ENCODE data around the gene ZFYVE26. TPM values are rescaled to one million over a fixed set of nuclear protein-coding genes. Genes with fewer than 3 reads are reported as not detected.

ZFYVE26 gene
- total RNA-seq, 2 experiments from 2014 or later, result 20.5 to 23.2 TPM

DNA sequence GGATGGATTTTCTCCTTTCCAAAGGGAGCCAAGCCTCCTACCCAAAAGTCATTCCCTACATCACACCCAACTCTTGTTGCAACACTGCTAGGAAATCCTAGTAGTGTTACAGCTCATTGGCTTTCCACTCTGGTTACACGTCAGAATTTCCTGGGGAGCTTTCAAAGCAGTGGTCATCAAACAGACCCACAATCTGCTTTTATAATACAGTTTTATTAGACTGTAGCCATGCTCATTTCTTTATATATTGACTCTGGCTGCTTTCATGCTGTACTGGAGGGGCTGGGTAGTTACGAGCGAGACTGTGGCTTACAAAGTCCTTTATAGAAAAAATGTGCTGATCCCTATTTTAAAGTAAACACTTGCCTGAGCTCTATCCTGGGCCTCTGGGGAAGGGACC is 34.3 kb downstream of the ZFYVE26 start:
- DNase-seq (no peak), ATAC-seq (ENCODE audit: poor library complexity) (no peak)
- Mint-ChIP-seq H3K9me3 (no peaks in the 10 kb centered on the region), H3K4me1 (ENCODE audit: low read depth) (no peaks in the 10 kb centered on the region), H3K4me3 (no peak overlapping the region), H3K36me3 (ENCODE audit: low read depth) (peaks cover 100% of the 10 kb centered on the region), H3K27me3 (no peaks in the 10 kb centered on the region), H3K27ac (no peak overlapping the region)
- Histone ChIP-seq H3K4me1 (ENCODE audit: insufficient read depth, low read length) (no peaks in the 10 kb centered on the region), H3K9me3 (ENCODE audit: control insufficient read depth in 1 of 2, insufficient read depth in 1 of 2, low read length in 2 of 2) (no peaks in the 10 kb centered on the region), H3K36me3 (ENCODE audit: insufficient read depth, low read length) (peaks cover 89% of the 10 kb centered on the region), H3K27me3 (ENCODE audit: control insufficient read depth in 1 of 2, insufficient read depth in 2 of 2, low read length in 2 of 2) (no peaks in the 10 kb centered on the region), H3K4me3 (ENCODE audit: low read length) (no peak overlapping the region), H3K27ac (ENCODE audit: low read depth in 1 of 2, low read length in 2 of 2) (no peak overlapping the region)
- intact Hi-C loops (cut with DNase I, micrococcal nuclease), result no loop called here
- TF ChIP-seq, protein P1, sequence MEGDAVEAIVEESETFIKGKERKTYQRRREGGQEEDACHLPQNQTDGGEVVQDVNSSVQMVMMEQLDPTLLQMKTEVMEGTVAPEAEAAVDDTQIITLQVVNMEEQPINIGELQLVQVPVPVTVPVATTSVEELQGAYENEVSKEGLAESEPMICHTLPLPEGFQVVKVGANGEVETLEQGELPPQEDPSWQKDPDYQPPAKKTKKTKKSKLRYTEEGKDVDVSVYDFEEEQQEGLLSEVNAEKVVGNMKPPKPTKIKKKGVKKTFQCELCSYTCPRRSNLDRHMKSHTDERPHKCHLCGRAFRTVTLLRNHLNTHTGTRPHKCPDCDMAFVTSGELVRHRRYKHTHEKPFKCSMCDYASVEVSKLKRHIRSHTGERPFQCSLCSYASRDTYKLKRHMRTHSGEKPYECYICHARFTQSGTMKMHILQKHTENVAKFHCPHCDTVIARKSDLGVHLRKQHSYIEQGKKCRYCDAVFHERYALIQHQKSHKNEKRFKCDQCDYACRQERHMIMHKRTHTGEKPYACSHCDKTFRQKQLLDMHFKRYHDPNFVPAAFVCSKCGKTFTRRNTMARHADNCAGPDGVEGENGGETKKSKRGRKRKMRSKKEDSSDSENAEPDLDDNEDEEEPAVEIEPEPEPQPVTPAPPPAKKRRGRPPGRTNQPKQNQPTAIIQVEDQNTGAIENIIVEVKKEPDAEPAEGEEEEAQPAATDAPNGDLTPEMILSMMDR (IDR thresholded peaks at IDR 0.05), result no peak
- POLR2A ChIA-PET, result no interaction called here
- CTCF ChIA-PET, result no interaction called here

DNA sequence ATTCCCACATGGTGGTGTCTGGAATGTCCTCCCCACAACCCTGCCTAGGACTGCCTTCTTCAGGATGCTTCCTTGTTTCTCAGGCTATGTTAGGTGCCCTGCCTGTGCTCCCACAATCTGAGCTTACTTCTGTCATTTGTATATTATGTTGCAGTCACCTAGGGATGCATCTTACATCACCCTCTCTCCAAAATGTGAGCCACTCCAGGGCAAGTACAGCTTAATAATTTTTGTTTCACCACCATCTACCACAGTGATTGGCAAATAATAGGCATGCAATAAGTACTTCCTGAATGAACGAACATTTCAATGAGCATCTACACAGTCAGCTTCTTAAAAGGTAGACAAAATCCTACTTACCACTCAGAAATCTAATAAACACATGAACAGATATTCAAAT is 37.6 kb downstream of the ZFYVE26 start:
- Histone ChIP-seq H3K27ac (ENCODE audit: low read depth in 1 of 2, low read length in 2 of 2) (no peak overlapping the region), H3K36me3 (ENCODE audit: insufficient read depth, low read length) (peaks cover 92% of the 10 kb centered on the region), H3K27me3 (ENCODE audit: control insufficient read depth in 1 of 2, insufficient read depth in 2 of 2, low read length in 2 of 2) (no peaks in the 10 kb centered on the region), H3K9me3 (ENCODE audit: control insufficient read depth in 1 of 2, insufficient read depth in 1 of 2, low read length in 2 of 2) (no peaks in the 10 kb centered on the region), H3K4me3 (ENCODE audit: low read length) (no peak overlapping the region), H3K4me1 (ENCODE audit: insufficient read depth, low read length) (no peaks in the 10 kb centered on the region)
- DNase-seq (no peak), ATAC-seq (ENCODE audit: poor library complexity) (no peak)
- POLR2A ChIA-PET, result interaction anchor here (0.6 kb wide), 1 partner anchor 389 kb away, joined by 3 read pairs; no protein-coding TSS in a partner anchor
- no peaks in the 10 kb centered on the region for H3K9me3 Mint-ChIP-seq
- TF ChIP-seq, protein P1 (IDR thresholded peaks at IDR 0.05), result no peak
- CTCF ChIA-PET, result interaction anchor here (0.6 kb wide), 1 partner anchor 36 kb away, joined by 3 read pairs; no protein-coding TSS in a partner anchor
- no peaks in the 10 kb centered on the region for H3K27me3 Mint-ChIP-seq
- intact Hi-C loops (cut with DNase I, micrococcal nuclease), result no loop called here
- no peak overlapping the region for H3K4me3 Mint-ChIP-seq
- H3K4me1 Mint-ChIP-seq (ENCODE audit: low read depth), result no peaks in the 10 kb centered on the region
- H3K36me3 Mint-ChIP-seq (ENCODE audit: low read depth), result peaks cover 100% of the 10 kb centered on the region
- H3K27ac Mint-ChIP-seq, result no peak overlapping the region

DNA sequence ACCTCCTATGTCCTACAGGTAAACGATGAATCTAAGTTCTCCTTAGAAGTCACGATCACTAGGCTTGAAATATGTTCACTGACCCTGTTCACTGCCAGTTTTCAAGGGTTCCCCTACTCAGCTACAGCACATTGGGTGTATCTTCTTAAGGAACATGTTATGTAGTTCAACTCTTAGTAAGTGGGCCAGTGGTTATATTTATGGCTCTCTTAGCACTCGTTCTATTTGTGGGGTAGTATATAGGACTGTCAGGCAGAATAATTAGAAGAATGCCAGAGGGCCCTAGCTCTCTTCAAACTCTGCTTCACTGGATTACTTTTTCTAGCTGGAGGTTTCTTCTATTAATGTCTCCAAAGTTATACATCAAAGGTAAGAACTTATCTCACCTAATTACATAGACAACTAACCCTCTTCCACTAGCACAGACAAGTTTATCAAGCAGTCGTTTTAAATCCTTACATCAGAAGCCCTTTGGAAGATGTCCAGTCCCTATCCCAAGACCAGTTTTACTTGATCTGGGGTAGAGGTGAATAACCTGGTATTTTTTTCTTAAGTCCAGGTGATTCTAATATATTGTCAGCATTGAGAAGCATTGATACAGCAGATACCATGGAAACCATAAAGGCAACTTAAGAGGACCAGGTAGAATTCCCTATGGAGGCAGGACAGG is 39.6 kb downstream of the ZFYVE26 start:
- H3K4me1 ChIP-seq (ENCODE audit: insufficient read depth, low read length), result no peaks in the 10 kb centered on the region
- Mint-ChIP-seq H3K9me3 (no peaks in the 10 kb centered on the region), H3K4me3 (no peak overlapping the region), H3K27me3 (no peaks in the 10 kb centered on the region), H3K4me1 (ENCODE audit: low read depth) (no peaks in the 10 kb centered on the region), H3K27ac (no peak overlapping the region), H3K36me3 (ENCODE audit: low read depth) (peaks cover 100% of the 10 kb centered on the region)
- no peak for ATAC-seq (ENCODE audit: poor library complexity)
- no peak overlapping the region for H3K27ac ChIP-seq (ENCODE audit: low read depth in 1 of 2, low read length in 2 of 2)
- H3K9me3 ChIP-seq (ENCODE audit: control insufficient read depth in 1 of 2, insufficient read depth in 1 of 2, low read length in 2 of 2), result no peaks in the 10 kb centered on the region
- H3K36me3 ChIP-seq (ENCODE audit: insufficient read depth, low read length), result peaks cover 90% of the 10 kb centered on the region
- POLR2A ChIA-PET, result no interaction called here
- TF ChIP-seq, protein P1 (IDR thresholded peaks at IDR 0.05), result no peak
- H3K27me3 ChIP-seq (ENCODE audit: control insufficient read depth in 1 of 2, insufficient read depth in 2 of 2, low read length in 2 of 2), result no peaks in the 10 kb centered on the region
- intact Hi-C loops (cut with DNase I, micrococcal nuclease), result no loop called here
- H3K4me3 ChIP-seq (ENCODE audit: low read length), result no peak overlapping the region
- CTCF ChIA-PET, result no interaction called here
- no peak for DNase-seq
